ENCODE data around the gene FGR.

The FGR gene

DNA sequence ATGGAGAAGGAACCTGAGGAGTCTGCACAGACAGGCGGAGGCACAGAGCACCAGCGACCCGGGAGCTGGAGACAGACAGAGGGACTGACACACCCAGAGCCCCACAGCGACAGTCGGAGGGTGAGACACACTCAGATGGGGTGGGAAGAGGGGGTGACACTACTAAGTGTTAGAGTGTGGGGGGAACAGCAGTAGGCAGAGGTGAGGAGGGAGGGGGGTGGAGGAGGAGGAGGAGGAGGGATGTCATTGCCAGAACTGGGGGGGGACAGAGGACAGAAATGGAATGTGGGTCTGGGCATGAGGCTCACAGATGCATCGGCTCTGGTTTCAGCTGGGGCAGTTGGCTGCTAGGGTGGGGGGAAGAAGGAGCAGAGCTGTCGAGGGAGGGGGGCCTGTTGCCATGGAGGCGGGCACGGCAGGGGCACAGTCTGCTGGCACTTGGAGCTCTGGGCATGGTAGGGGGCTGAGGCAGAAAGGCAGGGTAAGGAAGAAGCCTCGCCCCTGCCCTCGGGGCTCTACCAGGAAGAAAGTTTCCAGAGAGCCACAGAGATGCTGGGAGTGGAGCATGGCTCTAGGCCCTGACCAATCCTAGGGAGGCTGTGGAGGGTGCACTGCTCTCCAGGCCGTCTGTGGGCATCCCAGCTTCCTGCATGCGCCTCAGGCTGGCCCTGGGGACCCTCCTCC lies 68.4 kb downstream of the FGR start:
- no peak for DNase-seq (ENCODE audit: low spot score)

DNA sequence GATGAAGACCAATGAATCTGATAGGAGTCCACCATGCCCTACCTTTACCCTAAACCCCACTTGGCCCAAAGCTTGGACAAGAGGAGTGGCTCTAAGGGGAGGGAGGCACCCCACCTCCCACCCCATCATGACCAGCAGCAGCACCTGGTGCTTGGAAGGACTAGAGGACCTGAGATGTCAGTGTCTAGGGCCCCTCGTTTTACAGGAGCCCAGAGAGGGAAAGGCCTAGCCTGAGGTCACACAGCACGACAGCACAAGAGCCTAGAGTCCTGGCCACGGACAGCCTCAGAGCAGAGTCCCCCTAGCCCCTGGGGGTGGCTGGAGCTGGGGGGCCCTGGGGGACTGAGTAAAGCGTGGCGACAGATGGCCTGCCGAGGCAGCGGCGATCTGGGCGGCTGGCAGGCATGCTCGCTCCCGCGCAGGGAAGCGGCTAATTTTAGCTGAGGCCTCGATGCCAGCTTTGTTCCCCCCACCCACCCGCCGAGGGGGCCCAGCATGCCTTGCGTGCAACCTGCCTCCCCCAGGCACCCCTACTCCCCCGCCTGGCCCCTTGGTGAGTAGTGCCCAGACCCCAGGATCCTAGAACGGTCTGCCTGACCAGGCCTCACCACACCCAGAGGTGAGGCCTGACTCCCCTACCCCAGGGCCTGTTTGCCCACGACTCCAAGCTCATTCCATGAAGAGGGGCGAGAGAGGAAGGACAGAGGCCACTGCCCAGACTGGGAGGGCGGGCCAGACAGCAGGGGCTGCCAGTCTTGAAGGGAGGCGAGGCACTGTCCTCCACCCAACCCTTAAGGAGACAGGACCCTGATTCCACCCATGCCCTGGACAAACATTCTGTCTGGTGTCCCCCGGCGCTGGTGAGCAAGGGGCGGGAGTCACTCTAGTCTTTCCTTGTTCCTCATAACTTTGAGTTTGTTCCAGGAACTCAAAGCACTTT lies 70.0 kb downstream of the FGR start:
- DNase-seq (ENCODE audit: low spot score): no peak

DNA sequence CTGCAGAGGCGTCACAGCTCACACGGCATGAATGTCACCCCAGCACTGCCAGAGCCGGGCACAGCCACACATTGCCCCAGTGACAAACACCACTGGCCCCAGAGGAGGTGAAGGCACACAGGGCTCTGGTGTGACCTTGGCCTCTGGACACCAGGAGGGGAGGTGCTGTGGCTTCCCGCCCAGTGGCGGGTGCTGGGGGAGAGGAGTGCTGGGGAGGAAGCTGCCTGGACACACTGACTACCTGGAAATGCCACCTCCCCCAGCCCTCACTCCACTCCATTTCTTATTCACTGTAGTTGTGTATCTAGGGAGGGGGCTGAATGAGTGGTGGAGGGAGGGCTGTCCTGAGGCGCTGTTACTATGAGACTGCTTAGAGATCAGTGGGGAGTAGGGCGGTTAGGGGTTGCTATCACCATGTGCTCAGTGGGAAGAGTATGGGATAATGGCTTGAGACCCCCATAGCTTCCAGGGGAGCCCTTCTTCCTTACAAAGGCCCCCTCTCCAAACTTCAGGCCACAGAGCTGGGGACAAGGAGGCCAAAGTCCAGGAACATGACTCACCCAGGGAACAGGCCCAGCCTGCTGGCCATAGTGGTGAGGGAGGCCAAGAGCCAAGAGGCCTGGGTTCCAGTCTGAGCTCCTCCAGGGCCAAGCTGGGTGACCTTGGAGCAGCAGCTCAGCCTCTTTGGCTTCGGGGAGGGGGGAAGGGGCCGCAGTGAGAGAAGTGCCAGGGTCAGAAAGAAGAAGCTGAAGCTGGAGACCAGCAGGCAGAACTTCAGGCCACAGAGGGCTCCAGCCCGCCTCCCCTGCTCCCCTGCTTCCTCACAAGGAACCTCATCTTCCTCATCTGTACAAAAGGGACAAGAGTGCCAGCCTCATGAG lies 71.2 kb downstream of the FGR start:
- DNase-seq (ENCODE audit: low spot score): no peak

DNA sequence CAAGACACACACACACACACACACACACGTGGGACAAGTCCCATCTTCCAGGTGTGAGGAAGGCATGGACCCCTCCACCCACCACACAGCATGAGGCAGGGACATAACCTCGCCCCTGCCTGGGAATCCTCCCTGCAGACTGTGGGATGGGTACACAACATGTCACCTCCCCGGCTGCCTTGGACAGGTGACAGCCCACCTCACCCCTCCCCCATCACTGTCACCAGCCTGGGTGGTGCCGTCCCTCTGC lies 71.7 kb downstream of the FGR start:
- DNase-seq (ENCODE audit: low spot score): no peak

DNA sequence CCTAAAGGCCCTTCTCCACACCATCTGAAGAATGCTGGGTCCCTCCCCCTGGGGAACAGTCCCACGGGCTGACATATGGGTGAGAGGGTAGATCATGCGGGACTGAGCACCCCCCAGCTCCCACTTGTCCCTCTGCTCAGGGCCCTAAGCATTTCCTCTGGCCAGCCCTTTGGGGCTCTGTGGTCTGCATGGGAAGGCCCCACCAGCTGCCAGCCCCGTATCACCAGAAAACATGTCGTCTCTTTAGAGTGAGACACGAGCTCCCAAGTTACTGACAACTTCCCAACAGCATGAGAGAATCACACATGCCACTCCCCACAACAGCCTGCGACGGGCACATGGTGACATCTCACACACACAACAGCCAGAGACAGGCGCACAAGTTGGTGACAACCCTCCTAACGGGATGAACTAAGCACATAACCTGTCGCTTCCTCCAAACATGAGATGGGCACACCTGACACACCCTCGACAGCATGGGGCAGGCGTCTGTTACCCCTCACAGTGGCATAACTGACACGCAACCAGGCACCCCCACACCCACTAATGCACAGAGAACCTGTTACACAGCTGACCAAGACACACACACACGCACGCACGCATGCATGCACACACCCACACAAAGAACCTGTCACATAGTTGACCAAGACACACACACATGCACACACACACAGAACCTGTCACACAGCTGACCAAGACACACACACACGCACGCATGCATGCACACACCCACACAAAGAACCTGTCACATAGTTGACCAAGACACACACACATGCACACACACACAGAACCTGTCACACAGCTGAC lies 72.2 kb downstream of the FGR start:
- no peak for DNase-seq (ENCODE audit: low spot score)

Data from hematopoietic multipotent progenitor cell treated with erythropoietin and hydrocortisone succinate and interleukin-3 and kit ligand, for 17 days (in vitro differentiated cells).